RWPE1 (cell line): ENCODE results near the gene FURIN.
A peak's percentile ranks its signal among the peaks of the same experiment; 100 is the strongest.
"Not testable (repeated sequence)": the region's sequence is repeated elsewhere in the genome, so short reads cannot be mapped to it uniquely, and the experiment has no call there.

Experiments
- CTCF ChIA-PET: fragments of 350-600 bp; sonication (Branson Sonifier 250); formaldehyde crosslinking; extraction: SDS; loops from one replicate; lab custom pipeline; 2021; lab: Yijun Ruan, JAX
- POLR2A ChIA-PET: fragments of 400-600 bp; formaldehyde crosslinking; extraction: SDS; loops from one replicate; lab custom pipeline; 2020; ENCODE audit warnings: antibody characterized with exemption; ENCODE audit not compliant: low non-redundant PET; lab: Yijun Ruan, JAX
- DNase-seq: peaks from one replicate; pipeline ENCODE4 v3.0.0; 2012; ENCODE audit warnings: low spot score
- H3K27ac ChIP-seq: fragments of 450-650 bp; 2 replicates; pipeline ENCODE4 v1.5.1; 2017
- CTCF ChIP-seq: fragments of 450-650 bp; conservative IDR thresholded peaks from 2 replicates; pipeline ENCODE4 v1.5.1; 2017; ENCODE audit warnings: low read depth, mild to moderate bottlenecking

FURIN gene

DNA sequence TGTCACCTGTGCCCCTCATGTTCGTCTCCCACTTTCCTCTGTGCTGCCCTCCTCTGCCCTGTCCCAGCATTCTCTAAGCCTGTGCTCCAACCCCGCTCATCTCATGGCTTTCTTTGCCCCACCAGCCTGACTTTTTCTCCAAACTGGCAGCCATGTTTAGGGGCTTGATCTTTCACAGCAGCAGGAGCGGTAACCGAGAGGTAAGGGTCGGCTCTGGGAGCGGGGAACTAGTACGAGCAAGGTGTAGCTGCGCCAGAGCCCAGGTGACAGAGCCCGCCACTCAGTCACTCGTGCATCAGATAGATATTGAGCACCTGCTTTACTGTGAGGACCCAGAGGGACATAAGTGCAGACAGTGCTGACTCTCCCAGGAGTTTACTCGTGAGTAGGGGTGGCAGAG is 48.1 kb downstream of the FURIN start:
- ChIA-PET CTCF (no interaction called here), POLR2A (no interaction called here)
- DNase-seq, result no peak
- no peak overlapping the region; the same call in 1 of the 2 replicates for H3K27ac ChIP-seq
- TF ChIP-seq CTCF, result no peak

GRCh38 chr15:90917569-90917968 is 49.2 kb downstream of the FURIN start:
- TF ChIP-seq CTCF, result no peak
- H3K27ac ChIP-seq, result no peak overlapping the region
- ChIA-PET POLR2A (no interaction called here), CTCF (no interaction called here)
- DNase-seq, result no peak

GRCh38 chr15:90918034-90918788 is 49.8 kb downstream of the FURIN start:
- POLR2A ChIA-PET, result no interaction called here
- no peak overlapping the region for H3K27ac ChIP-seq
- no peak for TF ChIP-seq CTCF
- CTCF ChIA-PET, result no interaction called here
- no peak for DNase-seq

DNA sequence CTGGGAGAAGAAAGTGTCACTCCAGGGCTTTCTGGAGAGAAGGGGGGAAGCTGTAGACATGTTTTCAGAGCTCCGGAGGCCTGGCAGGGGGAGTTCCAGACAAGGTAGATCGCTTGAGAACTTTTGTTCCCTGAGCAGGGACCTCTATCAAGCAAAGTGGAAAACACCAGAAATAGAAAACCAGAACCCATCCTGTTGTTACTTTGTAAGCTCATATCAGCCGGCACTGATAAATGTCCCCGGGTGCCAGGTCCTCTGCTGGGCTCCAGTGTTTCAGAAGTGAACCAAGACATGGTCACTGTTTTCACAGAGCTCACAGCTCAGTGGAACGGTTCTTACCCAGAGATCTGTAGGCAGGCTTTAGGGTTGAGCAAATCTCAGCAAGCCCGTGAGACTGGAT is 50.4 kb downstream of the FURIN start:
- POLR2A ChIA-PET, result no interaction called here
- no peak for TF ChIP-seq CTCF
- no peak overlapping the region for H3K27ac ChIP-seq
- no peak for DNase-seq
- CTCF ChIA-PET, result no interaction called here

GRCh38 chr15:90921887-90922286 is 53.5 kb downstream of the FURIN start:
- ChIA-PET POLR2A (no interaction called here), CTCF (no interaction called here)
- no peak overlapping the region for H3K27ac ChIP-seq
- no peak for TF ChIP-seq CTCF
- no peak for DNase-seq

DNA sequence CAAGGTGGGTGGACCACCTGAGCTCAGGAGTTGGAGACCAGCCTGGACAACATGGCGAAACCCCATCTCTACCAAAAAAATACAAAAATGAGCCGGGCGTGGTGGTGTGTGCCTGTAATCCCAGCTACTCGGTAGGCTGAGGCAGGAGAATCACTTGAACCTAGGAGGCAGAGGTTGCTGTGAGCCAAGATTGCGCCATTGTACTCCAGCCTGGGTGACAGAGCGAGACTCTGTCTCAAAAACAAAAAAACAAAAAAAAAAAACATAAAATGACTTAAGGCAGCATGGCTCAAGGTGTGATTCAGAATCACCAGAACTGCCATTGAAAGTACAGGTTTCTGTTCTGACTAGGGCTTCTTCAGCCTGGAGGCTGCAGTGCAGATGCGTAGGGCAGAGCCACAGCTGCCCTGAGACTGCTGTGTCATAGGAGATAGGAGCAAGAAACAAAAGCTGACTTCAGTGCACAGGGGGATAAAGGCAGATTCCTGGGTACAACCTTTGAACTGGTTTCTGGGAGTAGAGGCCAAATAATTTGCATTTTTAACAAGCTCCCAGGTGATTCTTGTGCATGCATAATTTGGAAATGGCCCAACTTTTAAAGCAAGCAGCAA is 54.4 kb downstream of the FURIN start:
- H3K27ac ChIP-seq, DNase-seq, POLR2A ChIA-PET: not testable (repeated sequence)
- CTCF ChIA-PET, result interaction anchor here (0.7 to 0.9 kb wide), 2 partner anchors 9 to 12 kb away, joined by 3 read pairs; no protein-coding TSS in a partner anchor

DNA sequence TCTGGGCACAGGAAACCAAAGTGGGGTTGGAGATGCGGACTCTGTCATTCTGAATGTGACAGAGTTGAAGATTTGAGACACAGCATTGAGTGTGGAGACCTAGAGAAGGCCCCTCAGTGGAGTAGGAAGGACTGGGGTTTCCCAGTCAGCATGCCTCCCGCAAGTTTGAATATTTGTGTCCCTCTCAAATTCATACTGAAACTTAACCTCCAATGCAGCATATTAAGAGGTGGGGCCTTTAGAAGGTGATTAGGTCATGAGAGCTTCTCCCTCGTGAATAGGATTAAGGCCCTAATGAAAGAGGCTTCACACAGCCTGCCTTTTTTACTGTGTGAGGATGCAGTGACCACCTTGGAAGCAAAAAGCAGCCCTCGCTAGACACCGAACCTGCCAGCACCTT is 56.0 kb downstream of the FURIN start:
- DNase-seq, result no peak
- no peak overlapping the region for H3K27ac ChIP-seq
- no peak for TF ChIP-seq CTCF
- CTCF ChIA-PET, result no interaction called here
- POLR2A ChIA-PET, result no interaction called here

- POLR2A ChIA-PET, result interaction anchor here (0.6 kb wide), 1 partner anchor 21 kb away, joined by 3 read pairs; no protein-coding TSS in a partner anchor
- CTCF ChIA-PET, H3K27ac ChIP-seq, DNase-seq: not testable (repeated sequence)
Measured at GRCh38 chr15:90926766-90927165, 58.4 kb downstream of the FURIN start.

DNA sequence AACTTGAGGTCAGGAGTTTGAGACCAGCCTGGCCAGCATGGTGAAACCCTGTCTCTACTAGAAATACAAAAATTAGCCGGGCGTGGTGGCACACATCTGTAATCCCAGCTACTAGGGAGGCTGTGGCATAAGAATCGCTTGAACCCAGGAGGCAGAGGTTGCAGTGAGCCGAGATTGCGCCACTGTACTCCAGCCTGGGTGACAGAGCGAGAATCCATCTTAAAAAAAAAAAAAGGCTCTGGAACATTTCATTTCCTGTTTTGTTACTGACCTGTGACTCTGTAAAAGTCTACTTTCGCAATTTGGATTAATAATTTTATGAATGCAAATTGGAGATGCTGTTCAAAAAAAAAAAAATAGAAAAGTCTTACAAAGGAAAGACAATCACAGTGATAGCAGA is 59.7 kb downstream of the FURIN start:
- H3K27ac ChIP-seq, result 0 out of 2 replicates have a peak overlapping the region, but pooled peaks have one; percentile 8
- CTCF ChIA-PET, DNase-seq, POLR2A ChIA-PET: not testable (repeated sequence)
